ENCODE data around the gene PLVAP. TPM values are rescaled to one million over a fixed set of nuclear protein-coding genes. Genes with fewer than 3 reads are reported as not detected.

PLVAP gene
- total RNA-seq, 1 donor from 2014 or later, result 0.84 TPM

GRCh38 chr19:17322854-17323253 lies 54.3 kb downstream of the PLVAP start:
- no peak overlapping the region for H3K27ac Mint-ChIP-seq
- TF ChIP-seq CTCF (IDR thresholded peaks at IDR 0.05), result no peak
- intact Hi-C loops (cut with micrococcal nuclease), result no loop called here
- CTCF ChIA-PET, result no interaction called here
- H3K4me1 Mint-ChIP-seq, result peaks cover 7% of the 10 kb centered on the region
- no peak for DNase-seq
- POLR2A ChIA-PET, result interaction anchor here (0.7 kb wide), 1 partner anchor 1991 kb away, joined by 6 read pairs; no protein-coding TSS in a partner anchor
- ATAC-seq (ENCODE audit: low read depth), result no peak
- H3K36me3 Mint-ChIP-seq (ENCODE audit: low read depth), result peaks cover 31% of the 10 kb centered on the region
- H3K4me3 Mint-ChIP-seq, result no peak overlapping the region
- H3K27me3 Mint-ChIP-seq, result no peaks in the 10 kb centered on the region
- no peaks in the 10 kb centered on the region for H3K9me3 Mint-ChIP-seq

DNA sequence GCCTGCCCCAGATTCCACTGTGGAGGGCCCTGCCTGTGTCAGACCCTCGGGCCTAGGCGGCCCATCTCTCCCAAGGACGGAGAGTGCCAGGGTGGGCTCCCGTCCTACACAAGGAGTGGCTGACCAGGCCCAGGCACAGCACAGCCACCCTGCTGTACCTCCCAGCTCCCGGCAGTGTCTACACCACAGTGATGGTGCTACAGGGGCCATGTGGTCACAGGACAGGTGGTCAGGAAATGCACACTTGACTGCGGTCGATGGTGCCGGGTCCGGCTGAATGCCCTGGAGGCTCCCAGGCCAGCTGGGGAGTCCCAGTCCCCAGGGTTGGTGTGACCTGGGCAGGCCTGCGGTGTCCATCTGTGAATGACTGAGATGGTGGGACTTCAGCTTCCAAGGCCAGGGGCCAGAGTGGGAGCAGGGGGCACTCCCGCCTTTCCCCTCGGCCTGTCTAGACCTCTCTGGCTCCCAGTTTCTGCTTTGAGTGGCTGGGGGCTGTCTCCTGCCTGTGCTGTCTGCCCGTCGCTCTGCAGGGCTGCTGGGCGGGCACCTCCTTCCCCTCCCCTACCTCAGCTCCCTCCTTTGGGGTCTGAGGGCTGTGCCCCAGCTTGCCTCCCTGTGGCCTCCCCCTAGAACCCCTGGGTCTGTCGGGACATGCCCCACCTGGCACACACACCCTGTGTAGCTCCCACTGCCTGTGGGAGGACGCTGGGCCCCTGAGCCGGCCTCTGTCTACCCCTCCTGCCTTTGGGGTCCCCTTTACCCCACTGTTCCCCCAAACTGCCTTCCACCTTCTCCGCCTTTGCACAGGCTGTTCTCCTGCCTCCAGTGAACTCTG lies 55.3 kb downstream of the PLVAP start:
- peaks cover 4% of the 10 kb centered on the region for H3K4me1 Mint-ChIP-seq
- ChIA-PET CTCF (no interaction called here), POLR2A (interaction anchor here (1.1 to 1.5 kb wide), 2 partner anchors 12 to 13 kb away, joined by 3 to 7 read pairs; partner anchors contain the start of gene DDA1)
- no peak for ATAC-seq (ENCODE audit: low read depth)
- H3K27me3 Mint-ChIP-seq, result no peaks in the 10 kb centered on the region
- no peak overlapping the region for H3K4me3 Mint-ChIP-seq
- no peaks in the 10 kb centered on the region for H3K9me3 Mint-ChIP-seq
- TF ChIP-seq CTCF (IDR thresholded peaks at IDR 0.05), result no peak
- no peak overlapping the region for H3K27ac Mint-ChIP-seq
- peaks cover 33% of the 10 kb centered on the region for H3K36me3 Mint-ChIP-seq (ENCODE audit: low read depth)
- no peak for DNase-seq
- intact Hi-C loops (cut with micrococcal nuclease), result no loop called here

GRCh38 chr19:17320435-17320834 lies 56.7 kb downstream of the PLVAP start:
- H3K9me3 Mint-ChIP-seq, result no peaks in the 10 kb centered on the region
- intact Hi-C loops (cut with micrococcal nuclease), result no loop called here
- peaks cover 4% of the 10 kb centered on the region for H3K4me1 Mint-ChIP-seq
- ATAC-seq (ENCODE audit: low read depth) (no peak), DNase-seq (no peak)
- TF ChIP-seq CTCF (IDR thresholded peaks at IDR 0.05), result no peak
- no peak overlapping the region for H3K4me3 Mint-ChIP-seq
- no peaks in the 10 kb centered on the region for H3K27me3 Mint-ChIP-seq
- peaks cover 43% of the 10 kb centered on the region for H3K36me3 Mint-ChIP-seq (ENCODE audit: low read depth)
- ChIA-PET POLR2A (interaction anchor here (1.5 kb wide), 1 partner anchor 11 kb away, joined by 7 read pairs; the partner anchor contains the start of gene DDA1), CTCF (no interaction called here)
- no peak overlapping the region for H3K27ac Mint-ChIP-seq

DNA sequence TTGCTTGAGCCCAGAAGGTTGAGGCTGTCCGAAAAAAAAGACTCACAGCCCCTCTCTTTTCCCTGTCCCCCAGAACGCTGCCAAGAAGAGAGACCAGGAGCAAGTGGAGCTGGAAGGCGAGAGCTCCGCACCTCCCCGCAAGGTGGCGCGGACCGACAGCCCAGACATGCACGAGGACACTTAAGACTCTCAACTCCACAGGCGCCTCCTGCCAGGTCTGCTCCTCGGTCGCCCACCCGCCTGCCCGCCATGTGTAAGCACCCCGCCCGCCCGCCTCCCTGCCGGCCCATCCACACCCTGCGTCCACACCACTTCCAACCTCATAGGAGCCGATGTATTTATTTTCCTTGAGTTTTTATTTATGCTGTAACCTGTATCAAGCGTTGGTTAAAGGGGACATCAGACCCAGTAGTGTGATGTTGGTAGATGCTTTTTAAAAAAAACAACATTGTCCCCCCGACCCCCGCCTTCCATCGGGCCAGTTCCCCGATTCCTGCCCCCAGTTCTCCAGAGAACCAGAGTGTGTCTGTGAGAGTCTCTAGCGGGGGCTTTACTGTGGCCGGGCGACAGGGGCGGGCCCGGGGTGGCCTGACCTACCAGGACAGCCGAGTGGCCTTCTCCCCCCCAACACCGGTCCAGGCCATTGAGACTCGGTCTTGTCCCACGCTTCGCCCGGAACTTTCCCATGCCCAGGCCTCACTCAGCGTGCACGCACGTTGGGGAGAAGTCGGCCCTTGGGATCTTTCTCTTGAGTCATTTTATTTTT lies 57.5 kb downstream of the PLVAP start:
- DNase-seq (no peak), ATAC-seq (ENCODE audit: low read depth) (no peak)
- ChIA-PET CTCF (no interaction called here), POLR2A (no interaction called here)
- Mint-ChIP-seq H3K9me3 (no peaks in the 10 kb centered on the region), H3K27me3 (no peaks in the 10 kb centered on the region), H3K4me1 (peaks cover 4% of the 10 kb centered on the region), H3K27ac (no peak overlapping the region), H3K4me3 (no peak overlapping the region), H3K36me3 (ENCODE audit: low read depth) (peaks cover 47% of the 10 kb centered on the region)
- intact Hi-C loops (cut with micrococcal nuclease), result no loop called here
- TF ChIP-seq CTCF (IDR thresholded peaks at IDR 0.05), result no peak

GRCh38 chr19:17318966-17319365 lies 58.2 kb downstream of the PLVAP start:
- no peaks in the 10 kb centered on the region for H3K27me3 Mint-ChIP-seq
- H3K27ac Mint-ChIP-seq, result no peak overlapping the region
- intact Hi-C loops (cut with micrococcal nuclease), result no loop called here
- ATAC-seq (ENCODE audit: low read depth) (no peak), DNase-seq (no peak)
- ChIA-PET POLR2A (interaction anchor here (0.5 kb wide), 1 partner anchor 62 kb away, joined by 3 read pairs; no protein-coding TSS in a partner anchor), CTCF (no interaction called here)
- no peak for TF ChIP-seq CTCF (IDR thresholded peaks at IDR 0.05)
- peaks cover 4% of the 10 kb centered on the region for H3K4me1 Mint-ChIP-seq
- H3K36me3 Mint-ChIP-seq (ENCODE audit: low read depth), result peaks cover 54% of the 10 kb centered on the region
- H3K9me3 Mint-ChIP-seq, result no peaks in the 10 kb centered on the region
- H3K4me3 Mint-ChIP-seq, result no peak overlapping the region
